NCI-H82 treated with DMSO at 0.1 percent for 48 hours (cell line): ENCODE results near the gene QDPR.

Source experiments
- DNase-seq: peaks from one replicate; lab custom pipeline; 2025; ENCODE audit not compliant: unreplicated experiment; lab: John Stamatoyannopoulos, UW

Gene QDPR

GRCh38 chr4:17528551-17529165, 16.8 kb upstream of the QDPR start:
- peak; percentile 34 for DNase-seq

- DNase-seq = no peak
Observed at GRCh38 chr4:17526695-17527477, 15.0 kb upstream of the QDPR start.

- no peak for DNase-seq
Observed at GRCh38 chr4:17523662-17524061, 11.8 kb upstream of the QDPR start.

- DNase-seq = no peak
Observed at GRCh38 chr4:17521595-17521994, 9.7 kb upstream of the QDPR start.

GRCh38 chr4:17517664-17518063, 5.8 kb upstream of the QDPR start:
- DNase-seq = no peak

- no peak for DNase-seq
Observed at GRCh38 chr4:17516980-17517379, 5.1 kb upstream of the QDPR start.

GRCh38 chr4:17515445-17516407, 3.8 kb upstream of the QDPR start:
- no peak for DNase-seq

GRCh38 chr4:17514865-17515264, 3.0 kb upstream of the QDPR start, which contains the start of gene CLRN2:
CLRN2 (plus strand) TSS chr4:17515165; CDS start chr4:17515267, 102 bp downstream.
- DNase-seq = no peak

- no peak for DNase-seq
Observed at GRCh38 chr4:17512973-17513665, 1.2 kb upstream of the QDPR start.

GRCh38 chr4:17511509-17511949, 361 bp downstream of the QDPR start:
- no peak for DNase-seq

GRCh38 chr4:17511051-17511450, 839 bp downstream of the QDPR start:
- DNase-seq = no peak

GRCh38 chr4:17510582-17510981, 1.3 kb downstream of the QDPR start:
- no peak for DNase-seq

GRCh38 chr4:17504081-17504480, 7.8 kb downstream of the QDPR start:
- DNase-seq = peak; percentile 87

GRCh38 chr4:17502756-17503155, 9.1 kb downstream of the QDPR start:
- DNase-seq = no peak

GRCh38 chr4:17500574-17500973, 11.3 kb downstream of the QDPR start:
- no peak for DNase-seq

- DNase-seq = no peak
Observed at GRCh38 chr4:17497890-17498523, 13.9 kb downstream of the QDPR start.

GRCh38 chr4:17494258-17495190, 17.4 kb downstream of the QDPR start:
- DNase-seq = no peak

- no peak for DNase-seq
Observed at GRCh38 chr4:17493619-17494018, 18.3 kb downstream of the QDPR start.

GRCh38 chr4:17492876-17493275, 19.0 kb downstream of the QDPR start:
- no peak for DNase-seq
